NT2/D1 (cell line): ENCODE results near the gene OPCML.

ENCODE experiments used
- DNase-seq: peaks from one replicate; pipeline ENCODE4 v3.0.0-alpha.2; 2011; ENCODE audit warnings: low read depth, low spot score
- H3K27me3 ChIP-seq: 2 replicates; pipeline ENCODE4 v1.6.0; 2011; ENCODE audit warnings: mild to moderate bottlenecking; ENCODE audit not compliant: insufficient read length, insufficient read depth
- H3K36me3 ChIP-seq: 2 replicates; pipeline ENCODE4 v1.6.1; 2011; ENCODE audit warnings: mild to moderate bottlenecking, low read length, mixed read lengths; ENCODE audit not compliant: insufficient read depth, insufficient read length
- H3K4me1 ChIP-seq: 2 replicates; pipeline ENCODE4 v1.5.1; 2011; ENCODE audit not compliant: insufficient read depth, insufficient read length
- H3K4me3 ChIP-seq: 2 replicates; pipeline ENCODE4 v1.5.1; 2011; ENCODE audit warnings: low read depth; ENCODE audit not compliant: insufficient read length
- H3K9ac ChIP-seq: 2 replicates; pipeline ENCODE4 v1.6.0; 2011; ENCODE audit warnings: low read depth; ENCODE audit not compliant: insufficient read length
- H3K9me3 ChIP-seq: 2 replicates; pipeline ENCODE4 v1.5.1; 2011; ENCODE audit warnings: mild to moderate bottlenecking, low read length; ENCODE audit not compliant: insufficient read depth
- SUZ12 ChIP-seq: IDR thresholded peaks from 2 replicates; pipeline ENCODE4 v1.6.1; 2011; ENCODE audit not compliant: insufficient read length, insufficient read depth; ENCODE audit errors: extremely low read depth
- YY1 ChIP-seq: IDR thresholded peaks from 2 replicates; pipeline ENCODE4 v1.6.1; 2011; ENCODE audit not compliant: insufficient read length, insufficient read depth
- ZNF274 ChIP-seq: IDR thresholded peaks from 2 replicates; pipeline ENCODE4 v1.6.1; 2011; ENCODE audit warnings: mild to moderate bottlenecking, low read depth, low read length

Gene OPCML

GRCh38 chr11:132734217-132734616 lies 798.1 kb downstream of the OPCML start:
- DNase-seq: no peak
- no peak overlapping the region for H3K4me3 ChIP-seq
- H3K27me3 ChIP-seq: no peaks in the 10 kb centered on the region
- no peaks in the 10 kb centered on the region for H3K9me3 ChIP-seq
- no peak for TF ChIP-seq SUZ12
- TF ChIP-seq ZNF274: no peak
- TF ChIP-seq YY1: no peak
- no peak overlapping the region for H3K9ac ChIP-seq
- no peaks in the 10 kb centered on the region for H3K36me3 ChIP-seq
- no peaks in the 10 kb centered on the region for H3K4me1 ChIP-seq

GRCh38 chr11:132728026-132728425 lies 804.3 kb downstream of the OPCML start:
- TF ChIP-seq ZNF274 (no peak), SUZ12 (no peak), YY1 (no peak)
- no peaks in the 10 kb centered on the region for H3K27me3 ChIP-seq
- H3K4me3 ChIP-seq: no peak overlapping the region
- H3K36me3 ChIP-seq: no peaks in the 10 kb centered on the region
- H3K4me1 ChIP-seq: no peaks in the 10 kb centered on the region
- H3K9me3 ChIP-seq: no peaks in the 10 kb centered on the region; the same call in 1 of the 2 replicates
- H3K9ac ChIP-seq: no peak overlapping the region
- no peak for DNase-seq

GRCh38 chr11:132721526-132721925 lies 810.8 kb downstream of the OPCML start:
- no peak overlapping the region for H3K4me3 ChIP-seq
- TF ChIP-seq ZNF274 (no peak), SUZ12 (no peak), YY1 (no peak)
- no peak for DNase-seq
- H3K9ac ChIP-seq: no peak overlapping the region
- no peaks in the 10 kb centered on the region for H3K27me3 ChIP-seq
- no peaks in the 10 kb centered on the region; the same call in 1 of the 2 replicates for H3K9me3 ChIP-seq
- no peaks in the 10 kb centered on the region for H3K4me1 ChIP-seq
- no peaks in the 10 kb centered on the region for H3K36me3 ChIP-seq

- Histone ChIP-seq H3K36me3 (no peaks in the 10 kb centered on the region), H3K4me1 (no peaks in the 10 kb centered on the region), H3K4me3 (no peak overlapping the region), H3K9ac (no peak overlapping the region), H3K9me3 (no peaks in the 10 kb centered on the region), H3K27me3 (no peaks in the 10 kb centered on the region)
- DNase-seq: no peak
- TF ChIP-seq YY1: no peak
- TF ChIP-seq SUZ12: no peak
- TF ChIP-seq ZNF274: no peak
These were observed 812.6 kb downstream of the OPCML start for GRCh38 chr11:132719684-132720083.

- no peaks in the 10 kb centered on the region for H3K4me1 ChIP-seq
- H3K27me3 ChIP-seq: no peaks in the 10 kb centered on the region
- no peak overlapping the region for H3K9ac ChIP-seq
- TF ChIP-seq ZNF274: no peak
- TF ChIP-seq YY1: no peak
- no peaks in the 10 kb centered on the region for H3K36me3 ChIP-seq
- DNase-seq: peak; percentile 6
- H3K9me3 ChIP-seq: no peaks in the 10 kb centered on the region
- no peak overlapping the region for H3K4me3 ChIP-seq
These were observed 813.3 kb downstream of the OPCML start for GRCh38 chr11:132718711-132719671.

GRCh38 chr11:132717824-132718223 lies 814.5 kb downstream of the OPCML start:
- no peaks in the 10 kb centered on the region for H3K36me3 ChIP-seq
- DNase-seq: no peak
- H3K9ac ChIP-seq: no peak overlapping the region
- H3K4me3 ChIP-seq: no peak overlapping the region
- TF ChIP-seq SUZ12 (no peak), ZNF274 (no peak), YY1 (no peak)
- H3K4me1 ChIP-seq: no peaks in the 10 kb centered on the region
- H3K27me3 ChIP-seq: no peaks in the 10 kb centered on the region
- no peaks in the 10 kb centered on the region for H3K9me3 ChIP-seq

GRCh38 chr11:132716037-132716436 lies 816.3 kb downstream of the OPCML start:
- TF ChIP-seq YY1 (no peak), SUZ12 (no peak), ZNF274 (no peak)
- H3K4me1 ChIP-seq: no peaks in the 10 kb centered on the region

More at GRCh38 chr11:132716037-132716436, 816.3 kb downstream of the OPCML start:
- Histone ChIP-seq H3K27me3 (no peaks in the 10 kb centered on the region), H3K9me3 (no peaks in the 10 kb centered on the region), H3K36me3 (no peaks in the 10 kb centered on the region), H3K4me3 (no peak overlapping the region), H3K9ac (no peak overlapping the region)
- no peak for DNase-seq
